ENCODE results near the gene SLC41A1. TPM values are rescaled to one million over a fixed set of nuclear protein-coding genes. Genes with fewer than 3 reads are reported as not detected.

The SLC41A1 gene
- total RNA-seq, 1 experiment from 2014 or later = 17.2 TPM

GRCh38 chr1:205852969-205853368 lies 40.0 kb upstream of the SLC41A1 start:
- H3K36me3 ChIP-seq (ENCODE audit: low read depth, low read length) = no peaks in the 10 kb centered on the region
- H3K4me2 ChIP-seq (ENCODE audit: low read length) = no peak overlapping the region
- no peaks in the 10 kb centered on the region for H3F3A ChIP-seq (ENCODE audit: low read length, unreplicated experiment)
- no peak overlapping the region for H3K27ac ChIP-seq (ENCODE audit: low read length)
- no peak overlapping the region for H2AFZ ChIP-seq (ENCODE audit: low read length)
- no peak overlapping the region for H3K9ac ChIP-seq (ENCODE audit: low read length)
- DNase-seq (no peak), ATAC-seq (no peak)
- H3K27me3 ChIP-seq (ENCODE audit: low read length) = no peaks in the 10 kb centered on the region
- intact Hi-C loops (cut with micrococcal nuclease) = no loop called here
- H3K79me2 ChIP-seq (ENCODE audit: low read length) = no peaks in the 10 kb centered on the region
- H3K9me2 ChIP-seq (replicated peaks; ENCODE audit: low read length) = no peaks in the 10 kb centered on the region
- CTCF ChIA-PET = no interaction called here
- TF ChIP-seq, protein P1, sequence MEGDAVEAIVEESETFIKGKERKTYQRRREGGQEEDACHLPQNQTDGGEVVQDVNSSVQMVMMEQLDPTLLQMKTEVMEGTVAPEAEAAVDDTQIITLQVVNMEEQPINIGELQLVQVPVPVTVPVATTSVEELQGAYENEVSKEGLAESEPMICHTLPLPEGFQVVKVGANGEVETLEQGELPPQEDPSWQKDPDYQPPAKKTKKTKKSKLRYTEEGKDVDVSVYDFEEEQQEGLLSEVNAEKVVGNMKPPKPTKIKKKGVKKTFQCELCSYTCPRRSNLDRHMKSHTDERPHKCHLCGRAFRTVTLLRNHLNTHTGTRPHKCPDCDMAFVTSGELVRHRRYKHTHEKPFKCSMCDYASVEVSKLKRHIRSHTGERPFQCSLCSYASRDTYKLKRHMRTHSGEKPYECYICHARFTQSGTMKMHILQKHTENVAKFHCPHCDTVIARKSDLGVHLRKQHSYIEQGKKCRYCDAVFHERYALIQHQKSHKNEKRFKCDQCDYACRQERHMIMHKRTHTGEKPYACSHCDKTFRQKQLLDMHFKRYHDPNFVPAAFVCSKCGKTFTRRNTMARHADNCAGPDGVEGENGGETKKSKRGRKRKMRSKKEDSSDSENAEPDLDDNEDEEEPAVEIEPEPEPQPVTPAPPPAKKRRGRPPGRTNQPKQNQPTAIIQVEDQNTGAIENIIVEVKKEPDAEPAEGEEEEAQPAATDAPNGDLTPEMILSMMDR (conservative IDR thresholded peaks at IDR 0.05; ENCODE audit: low read depth, low read length) = no peak
- TF ChIP-seq EZH2 (IDR thresholded peaks at IDR 0.05; ENCODE audit: low read length, unreplicated experiment) = no peak
- no peak for TF ChIP-seq EZH2phosphoT487 (IDR thresholded peaks at IDR 0.05; ENCODE audit: borderline replicate concordance, low read length)
- H3K9me3 ChIP-seq (ENCODE audit: low read length) = no peaks in the 10 kb centered on the region
- 0 out of 2 replicates have a peak, but pooled peaks cover 6% of the 10 kb centered on the region for H3K4me1 ChIP-seq (ENCODE audit: insufficient read depth, low read length)
- H4K20me1 ChIP-seq (ENCODE audit: low read length) = no peaks in the 10 kb centered on the region
- no TSS peak for BruUV-seq (replicated peaks)
- no peak overlapping the region for H3K4me3 ChIP-seq (ENCODE audit: low read length)
- POLR2A ChIA-PET (ENCODE audit: unreplicated experiment) = no interaction called here

DNA sequence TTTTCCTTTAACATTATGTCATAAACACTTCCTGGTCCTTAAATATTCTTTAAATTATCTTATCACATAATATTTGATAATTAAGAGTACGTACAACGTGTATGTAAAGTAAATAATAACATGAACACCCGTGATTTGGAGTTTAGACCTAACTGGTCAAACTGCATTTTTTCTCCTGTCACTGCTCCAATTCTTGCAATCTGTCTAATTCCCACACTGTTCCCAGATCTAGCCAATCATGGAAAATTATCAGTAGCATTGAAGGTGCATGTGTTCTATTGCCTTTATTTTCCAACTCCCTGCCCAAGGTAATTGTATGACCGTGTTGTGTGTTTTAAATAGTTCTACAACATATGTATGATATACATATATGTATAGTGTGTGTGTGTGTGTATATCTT lies 39.0 kb upstream of the SLC41A1 start:
- H3K9ac ChIP-seq (ENCODE audit: low read length) = no peak overlapping the region
- H3K9me3 ChIP-seq (ENCODE audit: low read length) = no peaks in the 10 kb centered on the region
- POLR2A ChIA-PET (ENCODE audit: unreplicated experiment) = no interaction called here
- BruUV-seq (replicated peaks) = no TSS peak
- peak; percentile 22 for DNase-seq
- ATAC-seq = no peak
- TF ChIP-seq EZH2 (IDR thresholded peaks at IDR 0.05; ENCODE audit: low read length, unreplicated experiment) (no peak), EZH2phosphoT487 (IDR thresholded peaks at IDR 0.05; ENCODE audit: borderline replicate concordance, low read length) (no peak)
- TF ChIP-seq, protein P1 (conservative IDR thresholded peaks at IDR 0.05; ENCODE audit: low read depth, low read length) = no peak
- H3K36me3 ChIP-seq (ENCODE audit: low read depth, low read length) = no peaks in the 10 kb centered on the region
- no peaks in the 10 kb centered on the region for H3K27me3 ChIP-seq (ENCODE audit: low read length)
- no peaks in the 10 kb centered on the region for H3K9me2 ChIP-seq (replicated peaks; ENCODE audit: low read length)
- no peaks in the 10 kb centered on the region for H3K79me2 ChIP-seq (ENCODE audit: low read length)
- H3F3A ChIP-seq (ENCODE audit: low read length, unreplicated experiment) = no peaks in the 10 kb centered on the region
- no peak overlapping the region for H3K4me2 ChIP-seq (ENCODE audit: low read length)
- CTCF ChIA-PET = no interaction called here
- 0 out of 2 replicates have a peak, but pooled peaks cover 6% of the 10 kb centered on the region for H3K4me1 ChIP-seq (ENCODE audit: insufficient read depth, low read length)
- no peaks in the 10 kb centered on the region for H4K20me1 ChIP-seq (ENCODE audit: low read length)
- intact Hi-C loops (cut with micrococcal nuclease) = no loop called here
- no peak overlapping the region for H3K4me3 ChIP-seq (ENCODE audit: low read length)
- no peak overlapping the region for H2AFZ ChIP-seq (ENCODE audit: low read length)
- no peak overlapping the region for H3K27ac ChIP-seq (ENCODE audit: low read length)

DNA sequence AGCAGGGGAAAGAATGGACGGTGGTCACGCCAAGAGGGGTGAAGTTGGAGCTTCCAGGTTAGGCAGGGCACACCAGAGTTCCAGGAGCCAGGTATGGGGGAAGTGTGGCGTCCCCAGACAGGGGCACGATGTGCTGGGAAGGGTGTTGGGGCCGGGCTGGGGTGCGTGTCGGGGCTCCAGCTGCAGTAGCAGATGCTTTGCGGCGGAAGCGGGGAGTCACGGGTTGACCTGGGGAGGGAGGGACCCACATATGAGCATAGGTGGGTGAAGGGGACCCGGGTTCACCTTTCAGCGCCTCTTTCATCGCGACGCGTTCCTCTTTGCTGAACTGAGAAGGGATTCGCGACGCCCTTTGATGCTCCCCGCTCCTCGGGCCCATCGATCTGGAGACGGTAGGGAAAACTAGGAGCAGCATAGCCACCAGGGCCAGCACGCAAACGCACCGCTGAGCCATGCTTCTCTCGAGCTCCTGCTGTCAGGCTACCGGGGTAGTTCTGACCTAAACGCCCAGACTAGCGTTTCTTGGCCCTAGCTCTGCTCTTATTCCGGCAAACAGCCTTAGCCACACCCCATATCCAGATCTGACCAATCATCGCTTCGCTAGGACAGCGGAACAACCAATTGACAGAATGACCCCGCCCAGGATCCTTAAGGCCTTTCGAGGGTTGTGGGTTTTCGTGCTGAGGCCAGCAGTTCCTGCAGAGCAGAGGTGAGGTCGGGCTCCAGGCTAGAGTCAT lies 36.8 kb upstream of the SLC41A1 start, which contains the start of gene PM20D1:
Gene PM20D1 (minus strand): TSS at position 514 of the 737 bp plus-strand sequence. CDS start 60 bp downstream, at position 454.
- no peaks in the 10 kb centered on the region for H3K36me3 ChIP-seq (ENCODE audit: low read depth, low read length)
- BruUV-seq (replicated peaks) = no TSS peak
- H3K9ac ChIP-seq (ENCODE audit: low read length) = no peak within 1 kb of the TSS
- no peak within 1 kb of the TSS for H2AFZ ChIP-seq (ENCODE audit: low read length)
- no peak within 1 kb of the TSS for H3K27ac ChIP-seq (ENCODE audit: low read length)
- 0 out of 2 replicates have a peak, but pooled peaks cover 6% of the 10 kb centered on the region for H3K4me1 ChIP-seq (ENCODE audit: insufficient read depth, low read length)
- no peaks in the 10 kb centered on the region for H4K20me1 ChIP-seq (ENCODE audit: low read length)
- ATAC-seq (no peak), DNase-seq (no peak)
- H3K4me3 ChIP-seq (ENCODE audit: low read length) = no peak within 1 kb of the TSS
- no peak within 1 kb of the TSS for H3K4me2 ChIP-seq (ENCODE audit: low read length)
- CTCF ChIA-PET = no interaction called here
- POLR2A ChIA-PET (ENCODE audit: unreplicated experiment) = no interaction called here
- no peaks in the 10 kb centered on the region for H3K79me2 ChIP-seq (ENCODE audit: low read length)
- no peaks in the 10 kb centered on the region for H3F3A ChIP-seq (ENCODE audit: low read length, unreplicated experiment)
- TF ChIP-seq EZH2 (IDR thresholded peaks at IDR 0.05; ENCODE audit: low read length, unreplicated experiment) (no peak), EZH2phosphoT487 (IDR thresholded peaks at IDR 0.05; ENCODE audit: borderline replicate concordance, low read length) (no peak)
- TF ChIP-seq, protein P1 (conservative IDR thresholded peaks at IDR 0.05; ENCODE audit: low read depth, low read length) = no peak
- no peaks in the 10 kb centered on the region for H3K9me3 ChIP-seq (ENCODE audit: low read length)
- intact Hi-C loops (cut with micrococcal nuclease) = no loop called here
- H3K27me3 ChIP-seq (ENCODE audit: low read length) = no peaks in the 10 kb centered on the region
- H3K9me2 ChIP-seq (replicated peaks; ENCODE audit: low read length) = no peaks in the 10 kb centered on the region
